NCI-H128 (cell line): ENCODE data around the gene STXBP4.

Experiments used
- DNase-seq: peaks from one replicate; lab custom pipeline; 2025; ENCODE audit not compliant: unreplicated experiment; lab: John Stamatoyannopoulos, UW

Gene STXBP4

DNA sequence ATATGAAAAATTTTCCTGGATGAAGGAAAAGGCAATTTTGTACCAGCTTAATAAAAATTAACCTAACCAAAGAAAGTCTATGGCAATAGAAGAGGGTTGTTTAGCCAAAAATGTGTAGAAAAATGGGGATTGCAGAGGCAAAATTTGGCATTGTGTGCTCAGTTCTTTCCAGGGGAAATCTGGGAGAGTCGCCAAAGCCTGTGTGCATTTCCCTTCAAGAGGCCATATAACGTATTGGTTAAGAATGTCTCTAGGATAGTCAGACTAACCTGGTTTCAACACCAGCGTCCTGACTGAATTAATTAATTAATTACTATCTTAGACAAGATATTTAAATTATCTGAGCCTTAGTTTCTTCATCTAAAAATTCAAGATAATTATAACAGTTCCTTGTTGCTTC lies 251.4 kb downstream of the STXBP4 start:
- no peak for DNase-seq
